Neural crest cell (in vitro differentiated cells): ENCODE results near the gene TMEM45A. TPM values are rescaled to one million over a fixed set of nuclear protein-coding genes. Genes with fewer than 3 reads are reported as not detected.

Experiments
- DNase-seq: peaks from one replicate; pipeline ENCODE4 v3.0.0; 2021; ENCODE audit warnings: low read depth, mixed read lengths, low spot score
- H3K27ac Mint-ChIP-seq: one replicate; pipeline ENCODE4 v1.8.0; 2021; ENCODE audit warnings: mild to moderate bottlenecking, mixed read lengths; ENCODE audit not compliant: unreplicated experiment
- H3K27me3 Mint-ChIP-seq: 2 replicates; pipeline ENCODE4 v1.8.0; 2021; ENCODE audit warnings: low read depth, mild to moderate bottlenecking, mixed read lengths
- H3K36me3 Mint-ChIP-seq: 2 replicates; pipeline ENCODE4 v1.8.0; 2021; ENCODE audit warnings: low read depth, mild to moderate bottlenecking, mixed read lengths
- H3K4me1 Mint-ChIP-seq: 2 replicates; pipeline ENCODE4 v1.8.0; 2021; ENCODE audit warnings: mixed read lengths
- H3K4me3 Mint-ChIP-seq: one replicate; pipeline ENCODE4 v1.8.0; 2021; ENCODE audit warnings: mild to moderate bottlenecking, mixed read lengths
- H3K9me3 Mint-ChIP-seq: 2 replicates; pipeline ENCODE4 v1.8.0; 2021; ENCODE audit warnings: mixed read lengths
- CTCF ChIP-seq: fragments of 200-600 bp; sonication (generic); conservative IDR thresholded peaks from 2 replicates; pipeline ENCODE4 v1.5.0; 2021; ENCODE audit warnings: antibody characterized with exemption, mild to moderate bottlenecking
- total RNA-seq: library from RNA; stranded (reverse); gene quantifications from 2 replicates; pipeline ENCODE4 v1.2.1, GENCODE V29; 2021

The TMEM45A gene
- total RNA-seq, 1 donor from 2014 or later = 18.7 TPM

GRCh38 chr3:100463646-100464155 lies 28.7 kb upstream of the TMEM45A start:
- Mint-ChIP-seq H3K36me3 (no peaks in the 10 kb centered on the region), H3K27ac (no peak overlapping the region), H3K4me1 (no peaks in the 10 kb centered on the region), H3K9me3 (no peaks in the 10 kb centered on the region), H3K27me3 (peaks cover 5% of the 10 kb centered on the region), H3K4me3 (no peak overlapping the region)
- no peak for TF ChIP-seq CTCF
- DNase-seq = no peak

DNA sequence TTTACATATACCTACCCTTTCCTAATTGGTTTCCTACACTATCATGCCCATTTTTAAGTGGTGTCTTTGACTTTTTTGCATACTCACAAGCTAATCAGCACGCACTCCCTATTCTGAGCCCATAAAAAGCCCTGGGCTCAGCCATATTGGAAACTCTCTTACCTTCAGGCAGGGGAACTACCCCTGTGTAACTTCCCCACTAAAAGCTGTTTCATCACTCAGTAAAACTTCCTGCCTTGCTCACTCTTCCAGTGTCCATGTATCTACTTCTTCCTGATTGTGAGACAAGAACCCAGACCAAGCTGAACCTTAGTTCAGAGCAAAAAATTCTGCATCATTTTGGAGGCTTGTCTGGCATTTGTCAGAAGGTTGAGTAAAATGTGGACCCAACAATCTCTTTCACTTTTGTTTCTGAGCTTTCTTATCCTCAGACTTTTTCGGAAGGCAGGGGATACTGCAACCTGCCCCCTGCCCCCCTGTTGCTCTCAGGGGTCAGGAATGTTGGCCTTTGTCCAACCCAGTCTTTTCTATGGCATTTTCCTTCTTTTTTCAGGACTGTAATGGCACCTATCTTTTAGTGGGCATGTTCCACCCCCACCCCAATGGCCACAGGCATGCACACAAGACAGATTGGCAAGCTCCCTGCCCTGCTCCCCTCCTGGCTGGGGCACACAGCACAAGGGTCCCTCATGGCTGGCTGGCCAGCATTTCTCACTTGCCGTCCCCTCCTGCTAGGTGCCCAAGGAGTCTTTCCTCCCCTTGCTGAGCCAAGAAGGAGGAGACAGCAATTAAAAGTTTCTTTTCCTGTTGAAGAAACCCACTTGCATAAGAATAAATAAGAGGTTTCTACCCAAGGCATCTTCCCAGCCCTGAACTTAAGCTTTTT lies 26.3 kb upstream of the TMEM45A start:
- no peak for DNase-seq
- H3K27ac Mint-ChIP-seq = no peak overlapping the region
- H3K4me3 Mint-ChIP-seq = no peak overlapping the region
- H3K36me3 Mint-ChIP-seq = peaks cover 5% of the 10 kb centered on the region
- no peak for TF ChIP-seq CTCF
- H3K9me3 Mint-ChIP-seq = peaks cover 7% of the 10 kb centered on the region
- no peaks in the 10 kb centered on the region for H3K4me1 Mint-ChIP-seq
- peaks cover 5% of the 10 kb centered on the region for H3K27me3 Mint-ChIP-seq

GRCh38 chr3:100467133-100467532 lies 25.3 kb upstream of the TMEM45A start:
- H3K36me3 Mint-ChIP-seq = peaks cover 5% of the 10 kb centered on the region
- H3K27ac Mint-ChIP-seq = no peak overlapping the region
- peaks cover 5% of the 10 kb centered on the region for H3K27me3 Mint-ChIP-seq
- H3K9me3 Mint-ChIP-seq = peaks cover 7% of the 10 kb centered on the region
- H3K4me1 Mint-ChIP-seq = no peaks in the 10 kb centered on the region
- no peak for TF ChIP-seq CTCF
- H3K4me3 Mint-ChIP-seq = no peak overlapping the region
- DNase-seq = no peak

GRCh38 chr3:100468676-100469075 lies 23.7 kb upstream of the TMEM45A start:
- DNase-seq = no peak

GRCh38 chr3:100470951-100471350 lies 21.5 kb upstream of the TMEM45A start:
- DNase-seq = no peak
- Mint-ChIP-seq H3K9me3 (peaks cover 10% of the 10 kb centered on the region), H3K27ac (no peak overlapping the region), H3K4me3 (no peak overlapping the region), H3K36me3 (peaks cover 5% of the 10 kb centered on the region), H3K27me3 (peaks cover 4% of the 10 kb centered on the region), H3K4me1 (no peaks in the 10 kb centered on the region)
- TF ChIP-seq CTCF = no peak

More at GRCh38 chr3:100468676-100469075, 23.7 kb upstream of the TMEM45A start:
- TF ChIP-seq CTCF = no peak
- no peak overlapping the region for H3K4me3 Mint-ChIP-seq
- peaks cover 10% of the 10 kb centered on the region for H3K9me3 Mint-ChIP-seq
- H3K4me1 Mint-ChIP-seq = no peaks in the 10 kb centered on the region
- peaks cover 3% of the 10 kb centered on the region for H3K27me3 Mint-ChIP-seq
- peaks cover 5% of the 10 kb centered on the region for H3K36me3 Mint-ChIP-seq
- no peak overlapping the region for H3K27ac Mint-ChIP-seq
